Stimulated activated CD4-positive, alpha-beta T cell treated with anti-CD3 and anti-CD28 coated beads, Interleukin-4, amount 100 ng/mL, for 48 hours (primary cell): ENCODE data around the gene STRN4.

ENCODE experiments used
- DNase-seq, 2 donors: peaks; one replicate each; pipeline ENCODE4 v3.0.0-alpha.2; 2020; ENCODE audit warnings: low read depth in 2 of 2

The STRN4 gene

DNA sequence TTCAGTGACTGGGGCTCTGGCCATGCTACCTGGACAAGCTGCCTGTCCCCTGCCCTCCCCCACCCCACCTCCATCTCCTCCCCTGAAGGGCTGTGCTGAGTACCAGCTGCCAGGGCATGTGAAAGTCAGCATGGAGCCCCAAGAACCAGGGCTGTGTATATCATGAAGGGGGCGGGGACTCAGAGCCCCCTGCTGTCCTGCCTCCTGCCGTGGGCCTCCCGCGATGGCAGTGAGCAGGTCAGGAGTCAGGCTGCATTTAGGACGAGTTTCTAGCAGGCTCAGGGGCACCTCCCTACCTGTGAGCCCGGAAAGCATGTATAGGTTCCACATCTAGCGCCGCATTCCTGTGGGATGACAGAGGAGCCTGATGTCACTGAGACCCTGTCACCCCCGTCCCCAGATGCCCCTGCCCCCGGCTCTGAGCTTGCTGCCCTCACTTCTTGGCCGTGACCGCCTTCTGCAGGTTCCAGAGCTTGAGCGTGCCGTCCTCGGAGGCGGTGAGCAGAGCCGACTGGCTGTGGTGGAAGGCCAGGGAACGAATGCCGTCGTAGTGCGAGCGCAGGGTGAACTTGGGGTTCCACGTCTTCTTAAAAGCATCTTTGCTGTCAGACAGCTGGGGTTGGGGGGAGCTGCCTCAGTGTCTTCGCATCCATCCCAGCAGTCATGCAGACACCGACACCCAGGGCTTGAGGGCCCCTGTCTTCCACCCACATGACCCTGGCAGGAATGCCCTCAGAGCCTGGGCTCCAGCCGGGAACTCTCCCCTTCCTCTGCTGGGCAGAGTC lies 21.0 kb downstream of the STRN4 start:
- no peak for DNase-seq

GRCh38 chr19:46724468-46724867 lies 21.8 kb downstream of the STRN4 start:
- no peak for DNase-seq

- no peak for DNase-seq
Measured at GRCh38 chr19:46723471-46723870, 22.8 kb downstream of the STRN4 start.

DNA sequence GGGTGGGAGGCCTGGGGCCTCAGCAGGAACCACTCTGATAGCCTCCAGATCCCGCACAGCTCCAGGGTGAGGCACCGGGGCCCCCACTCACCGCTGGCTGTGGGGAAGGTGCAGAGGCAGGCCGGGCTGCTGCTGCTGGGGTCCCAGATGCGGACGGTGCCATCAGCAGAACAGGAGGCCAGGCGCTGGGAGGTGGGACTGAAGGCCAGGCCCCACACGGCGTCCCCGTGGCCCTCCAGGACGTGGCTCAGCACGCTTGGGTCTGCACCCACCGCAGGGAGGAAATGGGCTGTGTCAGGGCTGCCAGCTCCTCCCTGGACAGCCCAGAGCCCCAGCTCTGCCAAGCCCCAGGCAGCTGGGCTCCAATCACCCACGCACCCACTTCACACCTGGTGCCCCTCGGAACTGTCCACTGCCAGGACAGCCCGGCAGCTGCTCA lies 23.2 kb downstream of the STRN4 start:
- no peak for DNase-seq

- no peak for DNase-seq
Measured at GRCh38 chr19:46722421-46723022, 23.7 kb downstream of the STRN4 start.

GRCh38 chr19:46722004-46722380 lies 24.3 kb downstream of the STRN4 start:
- DNase-seq, result no peak

GRCh38 chr19:46721269-46722003 lies 24.8 kb downstream of the STRN4 start:
- no peak for DNase-seq

- no peak for DNase-seq
Measured at GRCh38 chr19:46720503-46721239, 25.6 kb downstream of the STRN4 start.

DNA sequence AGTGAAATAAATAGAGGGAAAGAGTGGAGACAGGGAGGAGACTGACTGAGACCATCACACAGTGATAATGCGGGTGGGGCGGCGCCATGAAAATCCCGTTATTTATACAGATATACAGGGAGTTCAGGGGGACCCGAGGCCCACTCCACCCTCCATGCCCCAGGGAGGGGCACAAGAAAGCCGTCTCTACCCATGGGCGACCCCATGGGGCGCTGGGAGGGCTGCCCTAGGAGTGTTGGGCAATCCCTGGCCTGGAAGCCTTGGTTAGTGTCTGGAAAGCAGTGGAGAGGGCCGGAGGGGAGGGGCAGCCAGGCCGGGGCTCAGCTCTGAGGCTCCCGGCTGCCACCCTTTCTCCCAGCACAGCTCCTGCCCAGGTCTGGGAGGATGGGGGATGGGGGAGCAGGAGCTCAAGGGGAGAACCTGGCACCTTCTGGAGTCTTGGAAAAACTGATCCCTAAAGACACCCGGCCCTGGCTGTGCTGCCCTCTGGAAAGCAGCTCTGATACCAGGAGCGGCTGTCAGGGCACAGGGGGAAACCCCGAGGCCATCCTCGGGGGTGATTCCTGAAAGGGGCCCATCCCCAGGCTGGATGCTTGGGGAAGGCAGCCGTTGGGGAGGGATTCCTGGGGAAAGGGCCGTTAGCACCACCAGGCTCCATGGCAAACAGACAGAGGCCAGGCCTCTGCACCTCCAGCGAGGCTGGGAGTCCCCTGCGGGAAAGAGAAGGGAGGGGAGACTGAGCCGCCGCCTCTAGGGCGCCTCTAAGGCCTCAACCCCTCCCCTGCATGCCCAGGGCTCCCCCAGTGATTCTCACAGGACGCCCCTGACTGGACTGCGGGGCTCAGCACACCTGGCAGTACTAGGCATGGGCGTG lies 26.4 kb downstream of the STRN4 start:
- DNase-seq, result no peak

GRCh38 chr19:46718934-46719622 lies 27.2 kb downstream of the STRN4 start:
- no peak for DNase-seq

DNA sequence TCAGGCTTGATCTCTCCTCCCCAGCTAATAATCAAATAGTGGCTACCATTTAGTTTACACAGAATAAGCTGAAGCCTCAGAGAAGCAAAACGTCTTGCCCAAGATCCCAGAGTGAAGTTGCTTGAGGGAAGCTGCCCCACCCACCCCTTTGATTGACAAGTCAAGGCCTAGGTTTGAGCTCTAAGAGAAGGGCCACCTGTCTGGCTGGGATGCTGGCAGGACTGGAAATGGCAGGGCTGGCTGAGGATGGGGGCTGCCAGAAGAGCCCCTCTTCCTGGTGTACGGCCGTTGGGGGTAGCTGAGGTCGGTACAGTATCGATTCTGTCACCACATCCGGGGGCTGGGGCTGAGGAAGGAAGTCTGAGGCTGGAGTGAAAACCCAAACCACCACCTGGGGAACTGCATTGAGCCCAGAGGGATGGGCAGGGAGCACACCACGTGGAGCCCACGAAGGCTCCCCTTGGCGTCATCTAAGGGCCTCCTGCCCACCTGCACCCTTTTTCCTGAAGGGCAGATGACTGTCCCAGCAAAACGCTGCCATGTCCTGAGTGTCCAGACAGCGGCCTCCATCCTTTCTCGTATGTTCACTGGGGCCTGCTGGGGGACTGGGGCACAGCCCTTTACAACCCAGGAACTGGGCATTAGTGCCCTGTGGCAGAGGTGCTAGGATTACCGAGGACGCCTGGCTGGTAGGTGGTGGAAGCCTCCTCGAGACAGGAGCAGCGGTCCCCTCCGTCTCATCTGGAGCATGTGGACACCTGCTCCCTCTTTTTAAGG lies 27.9 kb downstream of the STRN4 start:
- DNase-seq, result peak; percentile 33 to 34

GRCh38 chr19:46717716-46718143 lies 28.5 kb downstream of the STRN4 start:
- no peak for DNase-seq

DNA sequence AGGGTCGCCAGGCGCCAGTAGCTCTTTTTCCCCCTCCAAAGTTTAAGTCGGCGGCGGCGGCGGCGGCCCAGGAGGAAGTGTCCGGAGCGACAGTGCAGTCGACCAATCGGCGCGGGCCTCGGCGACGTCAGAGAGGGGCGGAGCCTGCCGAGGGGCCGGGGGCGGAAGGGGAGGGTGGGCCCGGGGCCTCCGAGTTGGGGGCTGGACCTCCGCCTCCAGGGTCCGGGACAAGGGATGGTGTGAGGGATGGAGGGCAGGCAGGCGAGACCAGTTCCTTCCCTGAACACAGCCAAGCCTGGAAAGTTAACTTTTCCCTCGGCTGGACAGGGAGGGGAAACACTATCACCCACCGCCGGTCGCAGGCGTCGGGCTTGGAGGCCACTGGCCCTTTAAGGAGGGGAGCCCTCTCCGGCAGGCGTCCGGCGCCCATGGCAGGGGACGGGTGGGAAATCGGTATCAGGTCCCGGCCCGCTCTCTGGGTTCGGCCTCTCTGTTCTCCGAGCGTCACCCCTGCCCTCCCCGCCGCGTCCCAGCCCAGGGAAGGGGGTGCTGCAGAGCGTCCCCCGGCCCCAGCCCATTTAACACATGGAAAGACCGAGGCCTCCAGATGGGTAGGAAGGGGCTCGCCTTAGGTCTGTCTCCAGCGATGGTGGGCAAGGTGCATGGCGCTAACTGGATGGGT lies 29.1 kb downstream of the STRN4 start, which contains the start of gene PRKD2:
Gene PRKD2 (minus strand): TSS at position 81 of the 682 bp plus-strand sequence. CDS start 744 bp downstream, outside the sequence.
- peak; percentile 86 to 93 for DNase-seq

DNA sequence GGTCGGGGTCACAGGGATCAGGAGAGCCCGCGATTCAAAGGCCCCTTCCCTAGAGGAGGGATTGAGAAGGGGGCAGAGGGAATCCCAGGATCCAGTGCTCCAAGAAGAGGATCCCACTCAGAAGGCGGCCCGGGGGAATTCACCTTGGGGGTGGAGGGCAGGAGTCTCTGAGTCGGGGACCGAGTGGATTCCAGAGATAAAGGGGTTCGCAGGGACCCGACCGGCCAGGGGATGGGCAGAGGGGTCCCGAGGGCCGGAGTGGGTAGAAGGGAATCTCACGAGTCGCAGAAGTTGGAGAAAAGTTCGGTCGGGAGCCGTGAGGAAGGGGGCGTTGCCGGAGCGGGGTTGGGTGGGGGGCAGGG lies 29.6 kb downstream of the STRN4 start:
- no peak for DNase-seq

- no peak for DNase-seq
Measured at GRCh38 chr19:46715975-46716671, 30.1 kb downstream of the STRN4 start.

DNA sequence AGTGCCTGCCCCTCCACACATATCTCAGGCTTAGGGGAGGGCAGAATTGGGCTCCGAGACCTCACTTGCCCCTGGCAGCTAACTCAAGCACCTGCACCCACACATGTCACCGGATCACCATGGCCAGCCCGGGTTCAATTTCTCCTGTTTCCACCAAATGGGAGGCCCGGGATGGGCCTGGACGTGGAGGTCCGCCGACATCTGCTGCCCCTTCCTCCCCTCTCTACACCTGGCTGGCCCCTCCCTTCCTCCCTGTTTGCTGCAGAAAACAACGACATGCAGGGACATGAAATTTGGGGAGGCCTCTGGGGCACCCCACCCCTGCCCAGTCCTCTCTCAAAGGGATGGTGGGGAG lies 30.7 kb downstream of the STRN4 start:
- no peak for DNase-seq

GRCh38 chr19:46714444-46715106 lies 31.7 kb downstream of the STRN4 start:
- peak in 1 of 2 donors; percentile 35 for DNase-seq
